ENCODE measurements around the gene SECISBP2L.

The SECISBP2L gene

GRCh38 chr15:49088996-49089395 is 42.8 kb upstream of the SECISBP2L start:
- TF ChIP-seq TEAD4 (IDR thresholded peaks at IDR 0.05) (no peak), EP300 (IDR thresholded peaks at IDR 0.05; ENCODE audit: borderline replicate concordance) (no peak), NFIC (IDR thresholded peaks at IDR 0.05) (no peak), TCF12 (IDR thresholded peaks at IDR 0.05; ENCODE audit: low read depth) (no peak), FOXM1 (IDR thresholded peaks at IDR 0.05; ENCODE audit: borderline replicate concordance, low read depth) (no peak), EGR1 (IDR thresholded peaks at IDR 0.05) (no peak), CREB1 (IDR thresholded peaks at IDR 0.05; ENCODE audit: low read depth) (no peak), MAX (IDR thresholded peaks at IDR 0.05) (no peak), RAD21 (IDR thresholded peaks at IDR 0.05; ENCODE audit: low read depth) (no peak), REST (IDR thresholded peaks at IDR 0.05; ENCODE audit: low read depth) (no peak), ZBTB7A (IDR thresholded peaks at IDR 0.05; ENCODE audit: low read depth) (no peak), USF1 (IDR thresholded peaks at IDR 0.05) (no peak), TAF1 (IDR thresholded peaks at IDR 0.05; ENCODE audit: low read depth) (no peak), YY1 (IDR thresholded peaks at IDR 0.05; ENCODE audit: low read depth) (no peak), CEBPB (IDR thresholded peaks at IDR 0.05) (no peak)

DNA sequence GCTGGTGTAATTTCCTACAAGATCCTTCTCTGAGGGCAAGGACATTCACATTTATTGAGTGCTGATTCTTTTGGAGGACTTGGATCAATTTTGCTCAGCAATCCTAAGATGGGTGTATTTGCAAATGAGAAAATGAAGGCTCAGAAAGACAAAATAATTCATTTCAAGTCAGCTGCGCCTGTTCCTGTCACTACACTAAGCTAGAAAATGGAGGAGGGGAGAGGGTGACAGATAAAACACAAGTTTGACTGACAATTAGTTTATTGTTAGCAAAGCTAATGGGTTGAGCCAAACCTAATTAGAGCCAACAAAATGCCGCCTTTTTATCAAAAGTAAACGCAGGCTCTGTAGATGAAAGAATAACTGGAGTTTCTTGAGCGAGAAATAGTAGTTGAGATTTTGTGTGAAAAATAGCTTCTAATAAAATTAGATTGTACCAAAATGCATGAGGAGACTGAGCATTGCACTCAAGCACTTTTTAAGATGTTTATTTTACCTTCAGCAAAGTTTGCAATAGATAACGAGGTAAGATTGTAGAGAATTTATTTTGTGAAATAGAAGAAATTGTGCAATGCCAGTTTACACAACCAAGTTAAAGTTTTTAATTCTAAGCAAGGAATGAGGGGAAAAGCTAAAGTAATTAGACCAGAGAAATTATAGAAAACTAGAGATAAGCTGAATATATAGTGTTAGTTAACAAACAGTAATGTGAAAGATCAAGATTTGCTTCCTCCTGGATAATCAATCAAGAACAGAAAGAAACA is 39.6 kb upstream of the SECISBP2L start:
- TF ChIP-seq ZBTB7A (IDR thresholded peaks at IDR 0.05; ENCODE audit: low read depth) (no peak), YY1 (IDR thresholded peaks at IDR 0.05; ENCODE audit: low read depth) (no peak), EGR1 (IDR thresholded peaks at IDR 0.05) (no peak), TAF1 (IDR thresholded peaks at IDR 0.05; ENCODE audit: low read depth) (no peak), EP300 (IDR thresholded peaks at IDR 0.05; ENCODE audit: borderline replicate concordance) (no peak), TEAD4 (IDR thresholded peaks at IDR 0.05) (no peak), MAX (IDR thresholded peaks at IDR 0.05) (no peak), USF1 (IDR thresholded peaks at IDR 0.05) (no peak), REST (IDR thresholded peaks at IDR 0.05; ENCODE audit: low read depth) (no peak), CEBPB (IDR thresholded peaks at IDR 0.05) (no peak), RAD21 (IDR thresholded peaks at IDR 0.05; ENCODE audit: low read depth) (no peak), TCF12 (IDR thresholded peaks at IDR 0.05; ENCODE audit: low read depth) (no peak), CREB1 (IDR thresholded peaks at IDR 0.05; ENCODE audit: low read depth) (no peak), NFIC (IDR thresholded peaks at IDR 0.05) (no peak), FOXM1 (IDR thresholded peaks at IDR 0.05; ENCODE audit: borderline replicate concordance, low read depth) (no peak)

- TF ChIP-seq MAX (IDR thresholded peaks at IDR 0.05) (no peak), NFIC (IDR thresholded peaks at IDR 0.05) (no peak), TAF1 (IDR thresholded peaks at IDR 0.05; ENCODE audit: low read depth) (no peak), USF1 (IDR thresholded peaks at IDR 0.05) (no peak), RAD21 (IDR thresholded peaks at IDR 0.05; ENCODE audit: low read depth) (no peak), REST (IDR thresholded peaks at IDR 0.05; ENCODE audit: low read depth) (no peak), ZBTB7A (IDR thresholded peaks at IDR 0.05; ENCODE audit: low read depth) (no peak), EGR1 (IDR thresholded peaks at IDR 0.05) (no peak), TCF12 (IDR thresholded peaks at IDR 0.05; ENCODE audit: low read depth) (no peak), CEBPB (IDR thresholded peaks at IDR 0.05) (no peak)
These were observed 38.0 kb upstream of the SECISBP2L start for GRCh38 chr15:49084285-49084570.
